Measurements from ENCODE around the gene KRT2.

KRT2 gene

DNA sequence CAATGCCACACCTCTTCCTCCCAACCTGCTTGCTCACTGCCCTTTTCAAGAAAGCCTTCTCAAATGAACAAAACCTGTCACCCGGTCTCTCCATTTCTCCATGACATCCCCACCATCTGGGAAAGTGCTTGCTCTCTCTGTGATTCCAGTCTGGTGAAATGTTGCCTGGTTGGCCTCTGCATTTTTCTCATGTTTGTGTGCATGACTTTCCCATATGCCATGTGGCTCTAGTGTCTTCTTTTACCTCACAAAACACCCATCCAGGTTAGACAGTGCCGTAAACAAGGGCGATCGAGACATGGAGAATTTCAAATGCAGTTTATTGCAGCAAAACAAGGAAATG is 22.4 kb upstream of the KRT2 start:
- intact Hi-C loops (cut with DNase I; ENCODE audit: low total_unique reads) = no loop called here
- H3K9me3 ChIP-seq = no peaks in the 10 kb centered on the region
- no peaks in the 10 kb centered on the region for H3K36me3 ChIP-seq
- TF ChIP-seq, protein P1, sequence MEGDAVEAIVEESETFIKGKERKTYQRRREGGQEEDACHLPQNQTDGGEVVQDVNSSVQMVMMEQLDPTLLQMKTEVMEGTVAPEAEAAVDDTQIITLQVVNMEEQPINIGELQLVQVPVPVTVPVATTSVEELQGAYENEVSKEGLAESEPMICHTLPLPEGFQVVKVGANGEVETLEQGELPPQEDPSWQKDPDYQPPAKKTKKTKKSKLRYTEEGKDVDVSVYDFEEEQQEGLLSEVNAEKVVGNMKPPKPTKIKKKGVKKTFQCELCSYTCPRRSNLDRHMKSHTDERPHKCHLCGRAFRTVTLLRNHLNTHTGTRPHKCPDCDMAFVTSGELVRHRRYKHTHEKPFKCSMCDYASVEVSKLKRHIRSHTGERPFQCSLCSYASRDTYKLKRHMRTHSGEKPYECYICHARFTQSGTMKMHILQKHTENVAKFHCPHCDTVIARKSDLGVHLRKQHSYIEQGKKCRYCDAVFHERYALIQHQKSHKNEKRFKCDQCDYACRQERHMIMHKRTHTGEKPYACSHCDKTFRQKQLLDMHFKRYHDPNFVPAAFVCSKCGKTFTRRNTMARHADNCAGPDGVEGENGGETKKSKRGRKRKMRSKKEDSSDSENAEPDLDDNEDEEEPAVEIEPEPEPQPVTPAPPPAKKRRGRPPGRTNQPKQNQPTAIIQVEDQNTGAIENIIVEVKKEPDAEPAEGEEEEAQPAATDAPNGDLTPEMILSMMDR (IDR thresholded peaks at IDR 0.05) = no peak
- H3K27me3 ChIP-seq = peaks cover 0 to 19% of the 10 kb centered on the region in 2 donors
- no peaks in the 10 kb centered on the region for H3K4me1 ChIP-seq
- no peak for DNase-seq
- H3K27ac ChIP-seq = no peak overlapping the region
- H3K4me3 ChIP-seq = no peak overlapping the region

DNA sequence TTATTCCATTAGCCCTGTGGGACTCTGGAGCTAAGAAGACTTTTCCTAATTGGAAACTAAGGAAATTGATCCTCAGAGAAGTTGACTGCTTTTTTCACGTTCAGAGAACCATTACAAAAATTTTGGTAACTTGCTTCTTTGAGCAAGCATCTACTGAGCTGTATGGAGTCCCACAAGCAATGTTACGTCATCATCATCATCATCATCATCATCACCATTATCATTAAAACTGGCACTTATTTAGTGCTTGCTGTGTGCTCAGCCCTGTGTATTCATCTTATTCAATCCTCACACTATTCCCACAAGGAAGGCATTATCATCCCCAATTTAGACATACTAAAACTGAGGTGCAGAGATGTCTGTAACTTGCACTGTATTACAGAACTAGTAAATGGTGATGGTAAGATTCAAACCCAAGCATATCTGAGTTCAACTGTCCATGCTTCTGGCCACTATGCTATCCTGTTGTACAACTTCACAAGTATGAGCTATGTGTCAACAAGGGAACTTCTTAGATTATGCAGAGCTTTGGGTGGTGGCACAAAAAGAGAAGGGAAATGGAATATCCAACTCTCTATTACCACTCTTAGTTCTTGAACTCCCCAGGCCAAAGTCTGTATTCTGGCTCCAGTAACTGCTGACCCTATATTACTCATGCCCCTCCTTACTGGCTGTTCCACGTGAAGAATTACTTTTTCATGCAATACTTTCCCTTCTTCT is 21.9 kb upstream of the KRT2 start:
- TF ChIP-seq, protein P1 (IDR thresholded peaks at IDR 0.05) = no peak
- H3K27ac ChIP-seq = no peak overlapping the region
- no peak overlapping the region for H3K4me3 ChIP-seq
- intact Hi-C loops (cut with DNase I; ENCODE audit: low total_unique reads) = no loop called here
- no peaks in the 10 kb centered on the region for H3K9me3 ChIP-seq
- DNase-seq = no peak
- H3K36me3 ChIP-seq = no peaks in the 10 kb centered on the region
- peaks cover 0 to 19% of the 10 kb centered on the region in 2 donors for H3K27me3 ChIP-seq
- no peaks in the 10 kb centered on the region for H3K4me1 ChIP-seq

DNA sequence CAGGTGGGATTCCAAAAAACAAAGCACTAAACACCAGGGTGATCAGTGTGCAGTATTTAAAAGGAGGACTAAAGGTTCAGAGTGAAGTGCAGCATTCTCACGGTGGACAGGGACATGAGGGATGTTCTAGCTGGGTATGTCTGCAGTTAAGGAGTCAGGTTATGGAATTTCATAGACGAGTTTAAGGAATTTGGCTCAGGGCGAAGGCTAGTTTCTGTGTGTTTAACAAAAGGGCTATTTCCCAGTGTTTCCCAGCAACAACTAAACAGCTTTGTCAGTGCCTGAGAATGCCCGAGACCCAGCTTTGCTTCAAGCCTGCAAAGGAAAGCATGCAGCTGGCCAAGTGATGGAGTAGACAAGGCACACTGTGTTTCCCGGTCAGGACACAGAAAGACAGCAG is 21.2 kb upstream of the KRT2 start:
- TF ChIP-seq, protein P1 (IDR thresholded peaks at IDR 0.05) = no peak
- intact Hi-C loops (cut with DNase I; ENCODE audit: low total_unique reads) = no loop called here
- H3K4me3 ChIP-seq = no peak overlapping the region
- no peaks in the 10 kb centered on the region for H3K36me3 ChIP-seq
- peaks cover 0 to 19% of the 10 kb centered on the region in 2 donors for H3K27me3 ChIP-seq
- H3K27ac ChIP-seq = no peak overlapping the region
- no peak for DNase-seq
- no peaks in the 10 kb centered on the region for H3K9me3 ChIP-seq
- H3K4me1 ChIP-seq = no peaks in the 10 kb centered on the region

DNA sequence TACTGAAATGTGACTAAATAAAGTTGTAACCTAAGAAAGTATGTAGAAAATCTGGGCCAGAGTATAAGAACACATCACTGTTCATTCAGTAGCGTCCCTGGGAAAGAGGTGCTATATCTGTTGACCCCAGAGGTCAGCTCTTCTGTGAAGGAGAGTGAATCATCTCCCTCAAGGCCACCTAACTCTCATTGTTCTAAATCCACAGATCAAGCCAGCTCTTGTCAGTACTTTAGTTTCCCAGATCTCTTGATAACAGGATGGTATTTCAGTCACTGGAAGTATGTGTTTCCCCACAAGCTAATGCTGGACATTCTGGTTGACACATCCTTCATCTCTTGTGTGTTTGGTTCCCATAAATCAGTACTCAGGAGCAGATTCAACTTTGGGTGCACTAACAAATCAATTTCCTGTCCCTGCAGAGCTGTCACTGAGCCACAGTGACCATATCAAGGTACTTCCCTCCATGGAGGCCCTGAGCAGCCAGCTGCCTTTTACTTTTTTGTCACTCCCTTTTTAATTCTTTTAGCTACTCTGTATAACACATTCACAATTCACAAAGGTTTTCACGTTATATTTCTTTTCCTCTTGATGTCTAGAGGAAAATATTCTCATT is 20.4 kb upstream of the KRT2 start:
- Histone ChIP-seq H3K27ac (no peak overlapping the region), H3K9me3 (no peaks in the 10 kb centered on the region)
- DNase-seq = no peak

DNA sequence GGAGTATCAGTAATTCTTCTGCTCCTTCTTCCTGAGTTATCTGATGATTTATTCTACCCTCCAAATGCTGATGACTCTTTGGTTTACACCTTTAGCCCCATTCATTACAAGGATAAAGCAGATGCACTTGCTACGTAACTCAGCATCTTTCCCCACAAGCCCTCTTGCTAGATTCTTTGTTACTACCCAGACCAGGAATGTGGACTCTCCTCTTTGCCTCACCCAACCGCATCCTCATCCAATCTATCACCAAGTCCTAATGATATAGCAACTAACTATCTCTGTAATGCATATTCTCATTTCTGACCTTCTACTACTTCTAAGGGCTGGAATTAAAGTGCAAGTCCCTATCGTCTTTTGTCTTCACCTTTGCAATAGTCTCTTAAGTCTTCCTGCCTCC is 18.9 kb upstream of the KRT2 start:
- DNase-seq = no peak
- H3K27me3 ChIP-seq = peaks cover 0 to 21% of the 10 kb centered on the region in 2 donors
- no peaks in the 10 kb centered on the region for H3K9me3 ChIP-seq
- intact Hi-C loops (cut with DNase I; ENCODE audit: low total_unique reads) = no loop called here
- H3K4me1 ChIP-seq = no peaks in the 10 kb centered on the region
- TF ChIP-seq, protein P1 (IDR thresholded peaks at IDR 0.05) = no peak
- H3K36me3 ChIP-seq = no peaks in the 10 kb centered on the region
- H3K27ac ChIP-seq = no peak overlapping the region
- H3K4me3 ChIP-seq = no peak overlapping the region

More for the DNA sequence above, 20.4 kb upstream of the KRT2 start:
- Histone ChIP-seq H3K4me3 (no peak overlapping the region), H3K27me3 (peaks cover 0 to 22% of the 10 kb centered on the region in 2 donors), H3K36me3 (no peaks in the 10 kb centered on the region), H3K4me1 (no peaks in the 10 kb centered on the region)
- intact Hi-C loops (cut with DNase I; ENCODE audit: low total_unique reads) = no loop called here
- TF ChIP-seq, protein P1 (IDR thresholded peaks at IDR 0.05) = no peak

All from tibial artery (tissue), 4 donors.